ENCODE measurements around the gene DKK3.

The DKK3 gene

DNA sequence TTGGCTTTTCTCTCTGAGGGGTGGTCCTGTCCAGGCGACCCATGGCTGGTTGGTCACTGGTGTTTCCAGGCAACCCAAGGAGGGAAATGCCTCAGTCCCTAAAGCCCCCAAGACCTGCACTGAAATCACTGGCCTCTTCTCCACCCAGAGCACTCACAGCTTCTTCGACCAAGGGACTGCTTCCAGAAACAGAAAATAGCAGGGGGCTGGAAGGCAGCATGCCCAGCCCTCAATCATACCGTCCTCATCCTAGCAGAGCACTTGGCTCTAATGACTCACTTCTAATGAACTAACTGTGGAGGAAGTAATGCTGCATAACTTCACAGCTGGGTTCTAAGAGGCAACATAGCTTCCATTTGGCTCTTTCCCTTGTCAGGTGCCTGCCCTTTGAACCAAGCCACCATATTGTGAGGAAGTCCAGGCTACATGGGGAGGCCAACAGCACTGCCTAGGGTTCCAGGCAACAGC, 27.6 kb downstream of the DKK3 start:
- Histone ChIP-seq H3K27me3 (replicated peaks; ENCODE audit: control insufficient read depth, insufficient read depth, low read length) (no peaks in the 10 kb centered on the region; the same call in none of the 2 replicates), H3K36me3 (ENCODE audit: control insufficient read depth, insufficient read depth, low read length) (no peaks in the 10 kb centered on the region), H3K4me3 (replicated peaks; ENCODE audit: low read depth, low read length) (no peak overlapping the region)
- TF ChIP-seq, protein P1, sequence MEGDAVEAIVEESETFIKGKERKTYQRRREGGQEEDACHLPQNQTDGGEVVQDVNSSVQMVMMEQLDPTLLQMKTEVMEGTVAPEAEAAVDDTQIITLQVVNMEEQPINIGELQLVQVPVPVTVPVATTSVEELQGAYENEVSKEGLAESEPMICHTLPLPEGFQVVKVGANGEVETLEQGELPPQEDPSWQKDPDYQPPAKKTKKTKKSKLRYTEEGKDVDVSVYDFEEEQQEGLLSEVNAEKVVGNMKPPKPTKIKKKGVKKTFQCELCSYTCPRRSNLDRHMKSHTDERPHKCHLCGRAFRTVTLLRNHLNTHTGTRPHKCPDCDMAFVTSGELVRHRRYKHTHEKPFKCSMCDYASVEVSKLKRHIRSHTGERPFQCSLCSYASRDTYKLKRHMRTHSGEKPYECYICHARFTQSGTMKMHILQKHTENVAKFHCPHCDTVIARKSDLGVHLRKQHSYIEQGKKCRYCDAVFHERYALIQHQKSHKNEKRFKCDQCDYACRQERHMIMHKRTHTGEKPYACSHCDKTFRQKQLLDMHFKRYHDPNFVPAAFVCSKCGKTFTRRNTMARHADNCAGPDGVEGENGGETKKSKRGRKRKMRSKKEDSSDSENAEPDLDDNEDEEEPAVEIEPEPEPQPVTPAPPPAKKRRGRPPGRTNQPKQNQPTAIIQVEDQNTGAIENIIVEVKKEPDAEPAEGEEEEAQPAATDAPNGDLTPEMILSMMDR (IDR thresholded peaks at IDR 0.05; ENCODE audit: insufficient read depth, low read length, poor library complexity, severe bottlenecking), result no peak
- DNase-seq (ENCODE audit: extremely low read depth, insufficient read length), result no peak

DNA sequence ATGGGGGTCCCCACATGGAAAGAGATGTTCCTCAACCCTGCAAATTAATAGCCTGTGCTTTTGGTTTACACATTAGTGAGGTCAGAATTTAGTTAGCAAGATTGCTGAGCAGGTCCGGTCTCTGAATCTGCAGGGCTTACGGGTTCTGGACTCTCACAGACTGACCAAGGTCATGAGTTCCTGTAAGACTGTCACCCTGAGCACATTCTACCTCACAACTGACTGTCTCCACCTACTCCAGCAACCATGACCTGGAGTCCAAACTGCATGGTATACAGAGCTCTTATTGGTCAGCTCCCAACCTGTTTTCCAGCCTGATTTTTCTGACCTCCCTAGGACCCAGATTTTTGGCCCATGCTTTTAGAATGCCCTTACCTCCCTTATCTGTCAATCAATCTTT, 28.2 kb downstream of the DKK3 start:
- TF ChIP-seq, protein P1 (IDR thresholded peaks at IDR 0.05; ENCODE audit: insufficient read depth, low read length, poor library complexity, severe bottlenecking), result no peak
- H3K27me3 ChIP-seq (replicated peaks; ENCODE audit: control insufficient read depth, insufficient read depth, low read length), result no peaks in the 10 kb centered on the region; the same call in none of the 2 replicates
- DNase-seq (ENCODE audit: extremely low read depth, insufficient read length), result no peak
- H3K36me3 ChIP-seq (ENCODE audit: control insufficient read depth, insufficient read depth, low read length), result no peaks in the 10 kb centered on the region
- H3K4me3 ChIP-seq (replicated peaks; ENCODE audit: low read depth, low read length), result no peak overlapping the region

DNA sequence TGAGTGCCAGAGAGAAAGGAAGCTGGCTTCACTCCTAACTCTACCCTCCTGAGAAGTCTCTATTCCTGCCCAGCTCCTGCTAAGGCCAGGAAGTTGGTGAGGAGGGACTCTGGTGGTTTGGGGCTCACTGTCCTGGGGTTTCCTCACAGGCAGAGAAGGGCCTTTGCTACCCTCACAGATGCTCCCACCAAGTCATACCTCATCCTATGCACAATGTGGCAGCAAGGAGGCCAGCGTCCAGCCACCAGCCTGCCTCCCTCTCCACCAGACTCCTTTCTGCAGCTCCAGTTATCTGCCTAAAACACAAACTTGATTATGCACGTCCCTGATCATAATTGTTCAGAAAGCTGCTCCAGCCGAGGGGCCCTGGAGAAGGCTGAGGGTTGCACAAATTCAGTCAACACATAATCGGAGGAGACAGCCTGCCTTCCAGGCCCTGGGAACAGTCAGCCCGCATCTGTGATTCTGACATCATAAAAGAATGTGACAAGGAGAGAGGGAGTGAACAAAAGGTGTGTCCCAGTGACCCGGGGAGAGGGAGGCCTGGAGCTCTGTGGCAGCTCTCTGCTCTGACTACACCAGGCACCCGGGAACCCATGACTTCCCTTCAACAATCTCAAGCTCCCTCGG, 28.8 kb downstream of the DKK3 start:
- no peak for DNase-seq (ENCODE audit: extremely low read depth, insufficient read length)
- TF ChIP-seq, protein P1 (IDR thresholded peaks at IDR 0.05; ENCODE audit: insufficient read depth, low read length, poor library complexity, severe bottlenecking), result no peak
- Histone ChIP-seq H3K4me3 (replicated peaks; ENCODE audit: low read depth, low read length) (no peak overlapping the region), H3K36me3 (ENCODE audit: control insufficient read depth, insufficient read depth, low read length) (no peaks in the 10 kb centered on the region), H3K27me3 (replicated peaks; ENCODE audit: control insufficient read depth, insufficient read depth, low read length) (no peaks in the 10 kb centered on the region; the same call in none of the 2 replicates)

DNA sequence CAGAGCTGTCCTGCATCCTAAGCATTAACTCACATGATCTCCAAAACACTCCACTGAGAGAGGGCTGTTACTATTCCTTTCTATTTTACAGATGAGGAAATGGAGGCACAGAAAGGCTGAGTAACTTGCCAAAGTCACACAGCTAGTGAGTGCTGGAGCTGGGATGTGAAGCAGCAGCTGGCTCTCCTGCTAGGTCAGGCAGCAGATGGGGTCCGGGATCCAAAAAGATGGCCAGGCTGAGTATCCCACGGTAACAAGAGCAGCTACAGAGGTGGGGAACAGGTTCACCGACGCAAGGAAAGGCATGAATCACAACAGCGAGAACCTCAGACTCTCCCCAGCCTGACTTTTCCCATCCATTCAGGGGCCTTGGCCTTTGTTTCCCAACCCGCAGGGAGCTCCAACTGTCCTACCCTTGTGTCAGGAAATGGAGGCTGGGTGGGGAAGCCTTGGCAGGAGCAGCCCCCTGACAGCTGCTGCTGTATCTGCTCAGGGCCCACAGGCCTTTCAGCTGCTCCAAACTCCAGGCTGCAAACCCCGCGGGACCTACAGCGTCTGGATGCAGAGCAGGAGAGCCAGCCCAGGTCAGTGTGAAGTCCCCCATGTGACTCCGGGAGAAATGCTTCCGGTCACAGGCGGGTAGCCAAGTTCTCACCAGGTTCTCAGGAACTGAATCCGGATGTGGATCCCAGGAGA, 29.5 kb downstream of the DKK3 start:
- TF ChIP-seq, protein P1 (IDR thresholded peaks at IDR 0.05; ENCODE audit: insufficient read depth, low read length, poor library complexity, severe bottlenecking), result no peak
- no peak for DNase-seq (ENCODE audit: extremely low read depth, insufficient read length)
- Histone ChIP-seq H3K4me3 (replicated peaks; ENCODE audit: low read depth, low read length) (no peak overlapping the region), H3K27me3 (replicated peaks; ENCODE audit: control insufficient read depth, insufficient read depth, low read length) (no peaks in the 10 kb centered on the region; the same call in none of the 2 replicates), H3K36me3 (ENCODE audit: control insufficient read depth, insufficient read depth, low read length) (no peaks in the 10 kb centered on the region)

DNA sequence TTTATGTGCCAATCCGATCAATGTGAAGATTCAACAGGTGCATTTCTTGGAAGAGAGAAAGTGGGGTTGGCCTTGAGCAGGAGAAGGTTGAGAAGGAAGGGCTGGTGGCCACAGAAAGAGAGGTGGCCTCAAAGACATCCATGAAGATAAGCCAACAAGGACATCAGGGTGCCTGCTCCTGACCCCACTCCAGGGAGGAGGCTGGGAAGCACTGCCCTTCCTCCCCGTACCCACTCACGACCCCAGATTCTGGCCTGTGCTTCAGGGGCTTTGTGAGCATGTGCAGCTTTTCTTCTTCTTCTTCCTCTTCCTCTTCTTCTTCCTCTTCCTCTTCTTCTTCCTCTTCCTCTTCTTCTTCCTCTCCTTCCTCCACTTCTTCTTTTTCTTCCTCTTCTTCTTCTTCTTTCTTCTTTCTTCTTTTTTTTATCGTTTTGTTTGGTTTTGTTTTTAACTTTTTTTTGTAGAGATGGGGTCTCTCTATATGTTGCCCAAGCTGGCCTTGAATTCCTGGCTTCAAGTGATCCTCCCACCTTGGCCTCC, 30.3 kb downstream of the DKK3 start:
- TF ChIP-seq, protein P1 (IDR thresholded peaks at IDR 0.05; ENCODE audit: insufficient read depth, low read length, poor library complexity, severe bottlenecking), result no peak
- no peaks in the 10 kb centered on the region; the same call in none of the 2 replicates for H3K27me3 ChIP-seq (replicated peaks; ENCODE audit: control insufficient read depth, insufficient read depth, low read length)
- H3K36me3 ChIP-seq (ENCODE audit: control insufficient read depth, insufficient read depth, low read length), result no peaks in the 10 kb centered on the region
- DNase-seq (ENCODE audit: extremely low read depth, insufficient read length), result no peak
- no peak overlapping the region for H3K4me3 ChIP-seq (replicated peaks; ENCODE audit: low read depth, low read length)

Data from GM06990 (cell line).